Measurements from ENCODE around the gene MAP2K5. TPM values are rescaled to one million over a fixed set of nuclear protein-coding genes. Genes with fewer than 3 reads are reported as not detected.

The MAP2K5 gene

Small RNA genes within 50 kb of the gene (small RNA-seq; reads per million reads assigned to genes)
- gene RNU6-1 (ENCODE audit: insufficient read depth) = not detected

All from neuronal stem cell (in vitro differentiated cells).